SH-SY5Y (cell line): Measurements from ENCODE around the gene ABCG2.

ENCODE experiments used
- GATA2 ChIP-seq: IDR thresholded peaks from 2 replicates; pipeline ENCODE4 v1.6.1; 2011; ENCODE audit warnings: mild to moderate bottlenecking, low read depth, low read length
- GATA3 ChIP-seq: IDR thresholded peaks from 2 replicates; pipeline ENCODE4 v1.6.1; 2011; ENCODE audit warnings: low read depth, mild to moderate bottlenecking, low read length, moderate library complexity

- no peak for TF ChIP-seq GATA3
- TF ChIP-seq GATA2 = no peak
Measured at GRCh38 chr4:88097301-88097700, 61.1 kb downstream of the ABCG2 start.
